Hematopoietic multipotent progenitor cell treated with erythropoietin and hydrocortisone succinate and interleukin-3 and kit ligand, for 6 days (in vitro differentiated cells): Measurements from ENCODE around the gene LBHD2.
A peak's percentile ranks its signal among the peaks of the same experiment; 100 is the strongest.
"Not testable (repeated sequence)": the region's sequence is repeated elsewhere in the genome, so short reads cannot be mapped to it uniquely, and the experiment has no call there.

Source experiments
- DNase-seq: peaks from one replicate; pipeline ENCODE4 v3.0.0-alpha.2; 2015

LBHD2 gene

GRCh38 chr14:103107455-103107854, 23.4 kb downstream of the LBHD2 start:
- no peak for DNase-seq

- DNase-seq = no peak
These were observed 24.1 kb downstream of the LBHD2 start for GRCh38 chr14:103107941-103108748.

- DNase-seq = no peak
These were observed 24.8 kb downstream of the LBHD2 start for GRCh38 chr14:103108749-103109207.

- DNase-seq = no peak
These were observed 25.8 kb downstream of the LBHD2 start for GRCh38 chr14:103109535-103110441.

- no peak for DNase-seq
These were observed 26.7 kb downstream of the LBHD2 start for GRCh38 chr14:103110681-103111231.

GRCh38 chr14:103111232-103111868, 27.3 kb downstream of the LBHD2 start:
- DNase-seq = no peak

GRCh38 chr14:103112400-103113243, 28.6 kb downstream of the LBHD2 start:
- DNase-seq = no peak

- DNase-seq = no peak
These were observed 29.3 kb downstream of the LBHD2 start for GRCh38 chr14:103113303-103113702.

- DNase-seq = no peak
These were observed 29.8 kb downstream of the LBHD2 start for GRCh38 chr14:103113774-103114173.

- DNase-seq = not testable (repeated sequence)
These were observed 31.2 kb downstream of the LBHD2 start for GRCh38 chr14:103115086-103115679.

- DNase-seq = no peak
These were observed 32.0 kb downstream of the LBHD2 start for GRCh38 chr14:103115845-103116572.

GRCh38 chr14:103116636-103117035, 32.6 kb downstream of the LBHD2 start:
- no peak for DNase-seq

- DNase-seq = not testable (repeated sequence)
These were observed 33.5 kb downstream of the LBHD2 start for GRCh38 chr14:103117499-103117898.

- no peak for DNase-seq
These were observed 34.1 kb downstream of the LBHD2 start for GRCh38 chr14:103118018-103118662.

- peak; percentile 52 for DNase-seq
These were observed 34.8 kb downstream of the LBHD2 start for GRCh38 chr14:103118663-103119404.

GRCh38 chr14:103119527-103119926, 35.5 kb downstream of the LBHD2 start:
- DNase-seq = not testable (repeated sequence)

- DNase-seq = peak; percentile 58
These were observed 37.3 kb downstream of the LBHD2 start for GRCh38 chr14:103121121-103121845.

GRCh38 chr14:103121846-103122584, 38.0 kb downstream of the LBHD2 start:
- peak; percentile 68 for DNase-seq
